ENCODE measurements around the gene RPS19BP1.

- TF ChIP-seq CHD1 (IDR thresholded peaks at IDR 0.05; ENCODE audit: low read depth, low read length) = peak; percentile 80; the same call in 1 of the 2 replicates
- TF ChIP-seq SUZ12 (IDR thresholded peaks at IDR 0.05; ENCODE audit: low read length) = no peak
- TF ChIP-seq, protein P1, sequence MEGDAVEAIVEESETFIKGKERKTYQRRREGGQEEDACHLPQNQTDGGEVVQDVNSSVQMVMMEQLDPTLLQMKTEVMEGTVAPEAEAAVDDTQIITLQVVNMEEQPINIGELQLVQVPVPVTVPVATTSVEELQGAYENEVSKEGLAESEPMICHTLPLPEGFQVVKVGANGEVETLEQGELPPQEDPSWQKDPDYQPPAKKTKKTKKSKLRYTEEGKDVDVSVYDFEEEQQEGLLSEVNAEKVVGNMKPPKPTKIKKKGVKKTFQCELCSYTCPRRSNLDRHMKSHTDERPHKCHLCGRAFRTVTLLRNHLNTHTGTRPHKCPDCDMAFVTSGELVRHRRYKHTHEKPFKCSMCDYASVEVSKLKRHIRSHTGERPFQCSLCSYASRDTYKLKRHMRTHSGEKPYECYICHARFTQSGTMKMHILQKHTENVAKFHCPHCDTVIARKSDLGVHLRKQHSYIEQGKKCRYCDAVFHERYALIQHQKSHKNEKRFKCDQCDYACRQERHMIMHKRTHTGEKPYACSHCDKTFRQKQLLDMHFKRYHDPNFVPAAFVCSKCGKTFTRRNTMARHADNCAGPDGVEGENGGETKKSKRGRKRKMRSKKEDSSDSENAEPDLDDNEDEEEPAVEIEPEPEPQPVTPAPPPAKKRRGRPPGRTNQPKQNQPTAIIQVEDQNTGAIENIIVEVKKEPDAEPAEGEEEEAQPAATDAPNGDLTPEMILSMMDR (IDR thresholded peaks at IDR 0.05; ENCODE audit: control extremely low read depth in 1 of 3, insufficient read depth in 1 of 3, low read depth in 1 of 3, low read length in 3 of 3) = no peak
- TF ChIP-seq TAF1 (IDR thresholded peaks at IDR 0.05; ENCODE audit: low read depth, low read length) = peak; percentile 99
- peak; percentile 66 for TF ChIP-seq SP1 (IDR thresholded peaks at IDR 0.05; ENCODE audit: low read depth, low read length)
- TF ChIP-seq ZNF274 (IDR thresholded peaks at IDR 0.05; ENCODE audit: borderline replicate concordance, extremely low read depth, low read length) = no peak
- peak; percentile 94 for TF ChIP-seq MAX (IDR thresholded peaks at IDR 0.05)
- TF ChIP-seq CHD2 (IDR thresholded peaks at IDR 0.05; ENCODE audit: low read length) = peak; percentile 64
- no peak for TF ChIP-seq CEBPB (IDR thresholded peaks at IDR 0.05; ENCODE audit: low read depth, low read length)
- TF ChIP-seq POLR2A (IDR thresholded peaks at IDR 0.05; ENCODE audit: control extremely low read depth in 1 of 2, low read depth in 2 of 2, low read length in 2 of 2) = peak; percentile 96 to 98
- 0 out of 2 replicates have a peak, but pooled peaks have one; percentile 3 for TF ChIP-seq SP2 (IDR thresholded peaks at IDR 0.05; ENCODE audit: low read length)
Measured at GRCh38 chr22:39520226-39521105, 12.1 kb downstream of the RPS19BP1 start, which contains the start of gene ATF4.
